HepG2 (cell line): ENCODE data around the gene CTNNA1. TPM values are rescaled to one million over a fixed set of nuclear protein-coding genes. Genes with fewer than 3 reads are reported as not detected.

Source experiments
- ATAC-seq: fragments of 200-7000 bp; cut with Tn5 transposase; 3 replicates; pipeline ENCODE4 v1.9.1; 2020; ENCODE audit warnings: mild to moderate bottlenecking, moderate library complexity
- BruUV-seq: library from RNA; stranded (reverse); fragments of 400-500 nt; replicated peaks from 2 replicates; lab custom pipeline; 2021; lab: Mats Ljungman, UMichigan
- CTCF ChIA-PET: fragments of 300-600 bp; formaldehyde crosslinking; extraction: SDS; loops from one replicate; lab custom pipeline; 2021; ENCODE audit warnings: low total read pairs, inconsistent platforms, low intra/inter-chr PET ratio; lab: Yijun Ruan, JAX
- POLR2A ChIA-PET: fragments of 350-600 bp; sonication (Branson Sonifier 250); formaldehyde crosslinking; loops from one replicate; lab custom pipeline; 2020; ENCODE audit warnings: antibody characterized with exemption, inconsistent platforms; lab: Yijun Ruan, JAX
- DNase-seq: peaks from one replicate; pipeline ENCODE4 v3.0.0-alpha.2; 2015; ENCODE audit warnings: low spot score
- FAIRE-seq: peaks from 3 replicates; lab custom pipeline; 2011; peaks lifted over from hg19 to GRCh38; lab: Jason Lieb, UNC
- H2AFZ ChIP-seq: one replicate; pipeline ENCODE4 v1.6.1; 2011; ENCODE audit warnings: low read length, inconsistent platforms
- H3K27ac ChIP-seq: fragments of 300-600 bp; 3 replicates; pipeline ENCODE4 v1.8.0; 2011; ENCODE audit warnings: mixed run types, mild to moderate bottlenecking, mixed read lengths, low read length, inconsistent platforms; ENCODE audit not compliant: insufficient read depth; ENCODE audit errors: extremely low read length
- H3K27me3 ChIP-seq, 2 experiments: fragments of 200-600 bp in 1 of 2; 2 replicates in 1 of 2; 3 replicates in 1 of 2; pipeline versions ENCODE4 v1.6.0 to v1.8.0; 2011; ENCODE audit warnings: low read length in 2 of 2, mild to moderate bottlenecking in 2 of 2, moderate library complexity in 2 of 2, inconsistent platforms in 1 of 2; ENCODE audit not compliant: insufficient read depth in 2 of 2, control insufficient read depth in 1 of 2
- H3K36me3 ChIP-seq, 2 experiments: fragments of 200-600 bp in 1 of 2; replicated peaks in 1 of 2; 2 replicates in 1 of 2; 3 replicates in 1 of 2; pipeline versions ENCODE4 v1.5.1 to v1.8.0; 2011; ENCODE audit warnings: low read length in 2 of 2, inconsistent platforms in 1 of 2; ENCODE audit not compliant: insufficient read depth in 2 of 2, control insufficient read depth in 1 of 2
- H3K4me1 ChIP-seq: 2 replicates; pipeline ENCODE4 v1.5.1; 2012; ENCODE audit warnings: low read length, inconsistent platforms; ENCODE audit not compliant: insufficient read depth
- H3K4me2 ChIP-seq: 2 replicates; pipeline ENCODE4 v1.6.0; 2011; ENCODE audit warnings: low read depth, low read length, inconsistent platforms
- H3K4me3 ChIP-seq, 3 experiments: fragments of 200-600 bp in 1 of 3; sonication (generic), shearing (Covaris generic) in 1 of 3; replicated peaks in 1 of 3; 2 replicates each; pipeline ENCODE4 v1.5.1; 2011 to 2016; ENCODE audit warnings: low read length in 3 of 3, inconsistent platforms in 2 of 3, low read depth in 2 of 3, mild to moderate bottlenecking in 2 of 3, control low read depth in 1 of 3, mixed read lengths in 1 of 3; ENCODE audit not compliant: insufficient read depth in 1 of 3
- H3K79me2 ChIP-seq: one replicate; pipeline ENCODE4 v1.6.1; 2011; ENCODE audit warnings: low read length, inconsistent platforms; ENCODE audit not compliant: insufficient read depth
- H3K9ac ChIP-seq: 2 replicates; pipeline ENCODE4 v1.6.0; 2011; ENCODE audit warnings: mild to moderate bottlenecking, low read depth, low read length, inconsistent platforms; ENCODE audit not compliant: insufficient read depth
- H3K9me3 ChIP-seq: 2 replicates; pipeline ENCODE4 v1.5.1; 2012; ENCODE audit warnings: mild to moderate bottlenecking, low read length
- H4K20me1 ChIP-seq: 2 replicates; pipeline ENCODE4 v1.6.0; 2011; ENCODE audit warnings: inconsistent platforms, mild to moderate bottlenecking, low read length, moderate library complexity; ENCODE audit not compliant: insufficient read depth
- DNMT3B ChIP-seq: conservative IDR thresholded peaks from 2 replicates; pipeline ENCODE4 v1.6.1; 2016; ENCODE audit warnings: missing biosample characterization, control low read depth
- HNRNPUL1 ChIP-seq: fragments of 200-400 bp; formaldehyde crosslinking; IDR thresholded peaks from 2 replicates; pipeline ENCODE4 v1.6.1; 2017; ENCODE audit warnings: low read depth, mild to moderate bottlenecking, low read length, moderate library complexity
- KDM1A ChIP-seq: IDR thresholded peaks from 2 replicates; pipeline ENCODE4 v1.6.1; 2016; ENCODE audit warnings: missing compliant biosample characterization
- RFX5 ChIP-seq: IDR thresholded peaks from 2 replicates; pipeline ENCODE4 v1.6.1; 2011; ENCODE audit warnings: low read depth, low read length, improper control_type of control experiment
- ZNF17 ChIP-seq: sonication (generic); formaldehyde crosslinking; IDR thresholded peaks from 2 replicates; pipeline ENCODE4 v1.5.0; 2020; ENCODE audit warnings: mild to moderate bottlenecking, missing genetic modification reagents
- ZNF280D ChIP-seq: sonication (generic); formaldehyde crosslinking; IDR thresholded peaks from 2 replicates; pipeline ENCODE4 v1.5.1; 2020; ENCODE audit warnings: mild to moderate bottlenecking, missing genetic modification reagents
- ZNF335 ChIP-seq: sonication (generic); formaldehyde crosslinking; IDR thresholded peaks from 2 replicates; pipeline ENCODE4 v1.4.0; 2020; ENCODE audit warnings: missing genetic modification reagents
- ZNF382 ChIP-seq: sonication (generic); formaldehyde crosslinking; IDR thresholded peaks from 2 replicates; pipeline ENCODE4 v1.5.0; 2020; ENCODE audit warnings: missing genetic modification reagents, mild to moderate bottlenecking, borderline replicate concordance
- ZNF569 ChIP-seq: sonication (generic); formaldehyde crosslinking; IDR thresholded peaks from 2 replicates; pipeline ENCODE4 v1.5.0; 2020; ENCODE audit warnings: mild to moderate bottlenecking, missing genetic modification reagents, moderate library complexity, borderline replicate concordance
- ZNF615 ChIP-seq: sonication (generic); formaldehyde crosslinking; IDR thresholded peaks from 2 replicates; pipeline ENCODE4 v1.5.0; 2020; ENCODE audit warnings: mild to moderate bottlenecking, missing genetic modification reagents, borderline replicate concordance
- ZNF800 ChIP-seq: sonication (generic); formaldehyde crosslinking; IDR thresholded peaks from 2 replicates; pipeline ENCODE4 v1.4.0; 2020; ENCODE audit warnings: missing genetic modification reagents
- WGBS: methylation state at CpG from one replicate; pipeline ENCODE4 v1.1.6; 2017; ENCODE audit warnings: low lambda C conversion rate; 5-methylcytosine and 5-hydroxymethylcytosine counted together
- in situ Hi-C: cut with HindIII; loops from 2 replicates; pipeline ENCODE4 v1.10.0; 2017; ENCODE audit warnings: low pct_unique_long_range_greater_than_20kb; ENCODE audit not compliant: extremely low pct_ligation_motif_present
- intact Hi-C: fragments of 100-400 bp; cut with micrococcal nuclease; formaldehyde crosslinking; loops from one replicate; pipeline ENCODE4 v1.10.0; 2022; ENCODE audit not compliant: unreplicated experiment
- polyA plus RNA-seq, 8 experiments: library from polyadenylated mRNA; depleted of rRNA in 3 of 8; stranded (reverse) in 7 of 8; unstranded in 1 of 8; fragments of >200 nt; fragmentation: Illumina TruSeq in 4 of 8; extraction: Trizol in 4 of 8; gene quantifications; 2 replicates each; pipeline versions ENCODE4 v1.2.1 to v1.2.3, GENCODE V29; 2011 to 2016; ENCODE audit warnings: low read depth in 4 of 8, missing spikeins in 1 of 8, mixed read lengths in 1 of 8; ENCODE audit not compliant: insufficient read depth in 1 of 8
- total RNA-seq, 5 experiments: library from RNA; depleted of rRNA; stranded (reverse); fragments of >200 nt; fragmentation: Illumina TruSeq; extraction: Trizol; gene quantifications; 2 replicates each; pipeline ENCODE4 v1.2.3, GENCODE V29; 2016; ENCODE audit warnings: low read depth in 1 of 5
- TF ChIP-seq, protein P1 (sequence below): sonication (generic); formaldehyde crosslinking; conservative IDR thresholded peaks from 2 replicates; pipeline ENCODE4 v1.4.0; 2020; ENCODE audit warnings: missing genetic modification reagents
- TF ChIP-seq, protein P2 (sequence below): sonication (generic); formaldehyde crosslinking; IDR thresholded peaks from 2 replicates; pipeline ENCODE4; 2020; ENCODE audit warnings: missing genetic modification reagents, mild to moderate bottlenecking, borderline replicate concordance

The CTNNA1 gene
- total and polyA plus RNA-seq, 2 of the 13 experiments (the other 11 are each of a cell fraction or from before 2014, with no cell fraction given), result 66.8 to 162 TPM

DNA sequence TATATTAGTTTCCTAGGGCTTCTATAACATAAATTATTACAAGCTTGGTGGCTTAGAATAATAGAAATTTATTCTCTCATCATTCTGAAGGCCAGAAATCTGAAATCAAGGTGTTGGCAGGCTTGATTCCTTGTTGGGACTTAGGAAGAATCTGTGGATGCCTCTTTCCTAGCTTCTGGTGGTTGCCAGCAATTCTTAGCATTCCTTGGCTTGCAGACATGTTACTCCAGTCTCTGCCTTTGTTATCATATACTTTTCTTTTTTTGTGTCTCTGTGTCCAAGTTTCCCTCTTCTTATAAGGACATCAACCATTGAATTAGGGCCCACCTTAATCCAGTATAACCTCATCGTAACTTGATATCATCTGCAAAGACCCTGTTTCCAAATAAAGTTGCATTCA, 31.4 kb downstream of the CTNNA1 start:
- BruUV-seq, result no TSS peak
- in situ Hi-C loops (no loop called here), intact Hi-C loops (no loop called here)
- Histone ChIP-seq H3K9me3 (no peaks in the 10 kb centered on the region), H4K20me1 (peaks cover 20% of the 10 kb centered on the region), H3K4me3 (no peak overlapping the region), H3K4me1 (no peaks in the 10 kb centered on the region), H2AFZ (no peak overlapping the region), H3K9ac (no peak overlapping the region), H3K4me2 (no peak overlapping the region), H3K27me3 (no peaks in the 10 kb centered on the region), H3K27ac (no peak overlapping the region), H3K36me3 (peaks cover 6 to 59% of the 10 kb centered on the region in 2 experiments), H3K79me2 (peaks cover 38% of the 10 kb centered on the region)
- POLR2A ChIA-PET, result no interaction called here
- DNase-seq, result no peak
- 100% methylated on average over 1 of the region's 1 CpG for WGBS
- no peak for ATAC-seq
- FAIRE-seq, result no peak
- CTCF ChIA-PET, result no interaction called here
- TF ChIP-seq KDM1A, result no peak
- no peak for TF ChIP-seq HNRNPUL1
- no peak for TF ChIP-seq ZNF17 (CRISPR knock-in tag)
- TF ChIP-seq RFX5, result no peak
- no peak for TF ChIP-seq DNMT3B (CRISPR knock-in tag)
- no peak for TF ChIP-seq ZNF335 (CRISPR knock-in tag)
- TF ChIP-seq ZNF382 (CRISPR knock-in tag), result no peak
- TF ChIP-seq, protein P1, sequence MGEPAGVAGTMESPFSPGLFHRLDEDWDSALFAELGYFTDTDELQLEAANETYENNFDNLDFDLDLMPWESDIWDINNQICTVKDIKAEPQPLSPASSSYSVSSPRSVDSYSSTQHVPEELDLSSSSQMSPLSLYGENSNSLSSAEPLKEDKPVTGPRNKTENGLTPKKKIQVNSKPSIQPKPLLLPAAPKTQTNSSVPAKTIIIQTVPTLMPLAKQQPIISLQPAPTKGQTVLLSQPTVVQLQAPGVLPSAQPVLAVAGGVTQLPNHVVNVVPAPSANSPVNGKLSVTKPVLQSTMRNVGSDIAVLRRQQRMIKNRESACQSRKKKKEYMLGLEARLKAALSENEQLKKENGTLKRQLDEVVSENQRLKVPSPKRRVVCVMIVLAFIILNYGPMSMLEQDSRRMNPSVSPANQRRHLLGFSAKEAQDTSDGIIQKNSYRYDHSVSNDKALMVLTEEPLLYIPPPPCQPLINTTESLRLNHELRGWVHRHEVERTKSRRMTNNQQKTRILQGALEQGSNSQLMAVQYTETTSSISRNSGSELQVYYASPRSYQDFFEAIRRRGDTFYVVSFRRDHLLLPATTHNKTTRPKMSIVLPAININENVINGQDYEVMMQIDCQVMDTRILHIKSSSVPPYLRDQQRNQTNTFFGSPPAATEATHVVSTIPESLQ (CRISPR knock-in tag), result no peak
- TF ChIP-seq ZNF280D (CRISPR knock-in tag), result no peak
- TF ChIP-seq, protein P2, sequence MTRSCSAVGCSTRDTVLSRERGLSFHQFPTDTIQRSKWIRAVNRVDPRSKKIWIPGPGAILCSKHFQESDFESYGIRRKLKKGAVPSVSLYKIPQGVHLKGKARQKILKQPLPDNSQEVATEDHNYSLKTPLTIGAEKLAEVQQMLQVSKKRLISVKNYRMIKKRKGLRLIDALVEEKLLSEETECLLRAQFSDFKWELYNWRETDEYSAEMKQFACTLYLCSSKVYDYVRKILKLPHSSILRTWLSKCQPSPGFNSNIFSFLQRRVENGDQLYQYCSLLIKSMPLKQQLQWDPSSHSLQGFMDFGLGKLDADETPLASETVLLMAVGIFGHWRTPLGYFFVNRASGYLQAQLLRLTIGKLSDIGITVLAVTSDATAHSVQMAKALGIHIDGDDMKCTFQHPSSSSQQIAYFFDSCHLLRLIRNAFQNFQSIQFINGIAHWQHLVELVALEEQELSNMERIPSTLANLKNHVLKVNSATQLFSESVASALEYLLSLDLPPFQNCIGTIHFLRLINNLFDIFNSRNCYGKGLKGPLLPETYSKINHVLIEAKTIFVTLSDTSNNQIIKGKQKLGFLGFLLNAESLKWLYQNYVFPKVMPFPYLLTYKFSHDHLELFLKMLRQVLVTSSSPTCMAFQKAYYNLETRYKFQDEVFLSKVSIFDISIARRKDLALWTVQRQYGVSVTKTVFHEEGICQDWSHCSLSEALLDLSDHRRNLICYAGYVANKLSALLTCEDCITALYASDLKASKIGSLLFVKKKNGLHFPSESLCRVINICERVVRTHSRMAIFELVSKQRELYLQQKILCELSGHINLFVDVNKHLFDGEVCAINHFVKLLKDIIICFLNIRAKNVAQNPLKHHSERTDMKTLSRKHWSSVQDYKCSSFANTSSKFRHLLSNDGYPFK (CRISPR knock-in tag), result no peak
- no peak for TF ChIP-seq ZNF569 (CRISPR knock-in tag)
- no peak for TF ChIP-seq ZNF615 (CRISPR knock-in tag)
- no peak for TF ChIP-seq ZNF800 (CRISPR knock-in tag)
